SH-SY5Y (cell line): ENCODE measurements around the gene ADAMTS2.

Experiments
- GATA2 ChIP-seq: IDR thresholded peaks from 2 replicates; pipeline ENCODE4 v1.6.1; 2011; ENCODE audit warnings: mild to moderate bottlenecking, low read depth, low read length
- GATA3 ChIP-seq: IDR thresholded peaks from 2 replicates; pipeline ENCODE4 v1.6.1; 2011; ENCODE audit warnings: low read depth, mild to moderate bottlenecking, low read length, moderate library complexity

DNA sequence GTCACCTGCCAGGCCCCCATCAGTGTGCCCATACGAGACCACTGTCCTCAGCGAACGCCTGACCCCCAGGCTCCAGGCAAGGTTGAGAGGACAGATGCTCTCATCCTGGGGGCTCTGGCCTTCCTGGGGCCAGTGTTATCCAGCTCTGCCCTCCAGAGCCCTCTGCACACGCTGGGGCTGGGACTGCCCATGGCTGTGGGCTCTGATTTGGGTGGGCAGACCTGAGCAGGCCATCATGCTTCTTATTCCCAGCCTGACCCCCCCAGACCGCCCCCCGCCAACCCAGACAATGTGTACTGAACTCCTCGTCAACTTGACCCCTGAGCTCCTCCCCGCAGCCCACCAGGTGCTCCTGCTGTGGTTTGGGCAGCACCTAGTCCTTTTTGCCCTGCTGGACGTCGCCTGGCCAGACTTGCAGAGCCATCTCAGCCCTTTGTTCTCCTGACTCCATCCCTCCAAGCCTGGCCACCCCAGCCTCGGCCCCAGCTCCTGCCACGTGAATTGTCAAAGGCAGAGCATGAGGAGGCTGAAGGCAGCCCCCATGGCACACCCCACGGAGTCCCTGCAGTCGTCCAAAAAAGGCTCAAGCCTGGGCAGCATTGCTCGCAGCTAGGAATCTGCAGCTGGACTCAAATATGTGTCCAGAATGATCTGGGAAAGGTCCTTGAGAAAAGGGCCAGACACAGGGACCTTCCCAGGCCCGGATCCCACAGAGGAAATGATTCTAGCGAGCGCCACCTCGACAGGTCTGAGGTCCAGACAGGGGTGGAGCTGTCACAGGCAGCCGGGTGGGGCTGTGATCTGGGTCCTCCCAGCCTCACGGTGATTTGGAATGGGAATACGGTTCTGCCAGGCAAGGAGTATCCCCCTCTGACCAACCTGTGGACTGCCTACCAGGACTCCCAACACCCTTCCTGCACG, 87.0 kb downstream of the ADAMTS2 start:
- TF ChIP-seq GATA2 = no peak
- no peak for TF ChIP-seq GATA3
